Caki2 (cell line): ENCODE measurements around the gene IQSEC2. TPM values are rescaled to one million over a fixed set of nuclear protein-coding genes. Genes with fewer than 3 reads are reported as not detected.

Experiments used
- DNase-seq: peaks from one replicate; pipeline ENCODE4 v3.0.0-alpha.2; 2015; ENCODE audit warnings: low read depth
- in situ Hi-C: cut with HindIII; loops from 2 replicates; pipeline ENCODE4 v1.10.0; 2016; ENCODE audit warnings: low sequenced_read_pairs, low pct_unique_long_range_greater_than_20kb, mixed read lengths
- total RNA-seq: library from RNA; depleted of rRNA; stranded (reverse); fragments of >200 nt; shearing (Covaris generic); gene quantifications from 2 replicates; pipeline ENCODE4 v1.2.3, GENCODE V29; 2014; ENCODE audit warnings: low replicate concordance; rRNA removed

The IQSEC2 gene
- total RNA-seq: 7.1 and 9.9 TPM in 2 replicates

DNA sequence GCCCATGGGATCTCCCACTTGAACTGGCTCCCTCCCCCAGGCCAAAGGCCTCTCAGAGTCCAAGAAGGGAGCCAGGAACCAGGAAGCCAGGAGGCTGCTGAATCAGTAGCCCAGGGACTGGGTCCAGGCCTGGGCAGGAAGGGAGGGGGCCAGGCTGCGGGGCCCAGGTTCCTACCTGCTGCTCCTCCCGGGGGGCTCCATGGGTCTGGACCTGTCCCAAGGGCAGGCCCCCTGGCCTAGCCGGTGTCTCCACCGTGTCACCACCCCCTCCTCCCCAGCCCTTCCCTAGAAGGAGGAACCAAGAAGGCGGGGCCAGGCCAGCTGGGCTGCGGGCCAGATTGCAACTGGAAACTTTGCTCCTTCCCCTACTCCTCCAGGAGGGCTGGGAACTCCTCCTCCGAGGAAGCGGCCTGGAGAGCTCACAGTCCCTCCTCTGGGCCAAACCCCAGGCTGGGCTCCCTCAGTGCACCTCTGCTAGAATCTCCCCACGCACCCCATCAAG, at the start of gene IQSEC2:
Gene IQSEC2, minus strand, starts transcription at position 264 of the 502 bp plus-strand sequence.
- peak; percentile 85 for DNase-seq

DNA sequence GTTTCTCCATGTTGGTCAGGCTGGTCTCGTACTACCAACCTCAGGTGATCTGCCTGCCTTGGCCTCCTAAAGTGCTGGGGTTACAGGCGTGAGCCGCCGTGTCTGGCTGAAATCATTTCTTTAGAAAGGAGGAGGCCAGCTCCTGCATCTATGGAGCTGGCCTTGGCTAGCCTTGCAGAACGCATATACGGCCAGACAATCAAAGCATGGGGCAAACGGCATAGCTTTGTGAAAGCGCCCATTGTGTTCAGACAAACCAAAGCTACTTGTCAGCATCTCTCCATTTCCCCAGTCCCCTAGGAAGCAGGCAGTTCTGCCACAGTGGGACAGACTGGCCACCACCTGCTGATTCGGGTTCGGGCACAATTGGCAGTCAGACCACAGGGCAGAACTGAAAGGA, 48.9 kb upstream of the IQSEC2 start:
- DNase-seq: no peak
- in situ Hi-C loops: no loop called here

More for the DNA sequence above, at the start of gene IQSEC2:
- in situ Hi-C loops: no loop called here

DNA sequence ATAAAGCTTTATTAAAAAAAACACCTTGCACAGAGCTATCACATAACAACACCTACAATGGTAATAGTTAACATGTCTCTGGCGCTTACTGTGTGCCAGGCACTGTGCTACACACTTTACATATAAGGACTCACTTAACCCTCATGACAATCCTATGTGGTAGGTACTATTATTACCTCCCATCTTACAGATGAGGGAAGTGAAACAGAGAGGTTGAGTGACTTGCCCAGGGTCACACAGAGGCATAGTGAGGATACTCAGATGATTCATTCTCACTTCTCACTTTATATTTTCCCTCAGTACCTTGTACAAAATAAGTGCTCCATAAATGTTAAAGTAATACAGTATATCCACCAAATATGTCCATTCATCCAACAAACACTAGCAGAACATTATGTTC, 43.4 kb upstream of the IQSEC2 start:
- no peak for DNase-seq
- in situ Hi-C loops: no loop called here

DNA sequence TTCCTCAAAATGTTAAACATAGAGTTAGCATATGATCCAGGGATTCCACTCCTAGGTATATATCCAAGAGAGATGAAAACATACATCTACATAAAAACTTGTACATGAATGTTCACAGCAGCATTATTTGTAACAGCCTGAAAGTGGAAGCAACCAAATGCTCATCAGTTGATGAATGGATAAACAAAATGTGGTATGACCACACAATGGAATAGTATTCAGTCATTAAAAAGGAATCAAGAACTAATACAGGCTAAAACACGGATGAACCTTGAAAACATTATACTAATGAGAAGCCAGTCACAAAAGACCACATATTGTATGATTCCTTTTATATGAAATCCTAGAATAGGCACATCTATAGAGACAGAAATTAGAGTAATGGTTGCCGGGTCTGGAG, 42.7 kb upstream of the IQSEC2 start:
- no peak for DNase-seq
- in situ Hi-C loops: no loop called here

- in situ Hi-C loops: no loop called here
Observed at GRCh38 chrX:53323196-53323595, 41.8 kb upstream of the IQSEC2 start.

GRCh38 chrX:53321943-53322497, 40.6 kb upstream of the IQSEC2 start:
- in situ Hi-C loops: no loop called here
- DNase-seq: no peak

More at GRCh38 chrX:53323196-53323595, 41.8 kb upstream of the IQSEC2 start:
- no peak for DNase-seq

DNA sequence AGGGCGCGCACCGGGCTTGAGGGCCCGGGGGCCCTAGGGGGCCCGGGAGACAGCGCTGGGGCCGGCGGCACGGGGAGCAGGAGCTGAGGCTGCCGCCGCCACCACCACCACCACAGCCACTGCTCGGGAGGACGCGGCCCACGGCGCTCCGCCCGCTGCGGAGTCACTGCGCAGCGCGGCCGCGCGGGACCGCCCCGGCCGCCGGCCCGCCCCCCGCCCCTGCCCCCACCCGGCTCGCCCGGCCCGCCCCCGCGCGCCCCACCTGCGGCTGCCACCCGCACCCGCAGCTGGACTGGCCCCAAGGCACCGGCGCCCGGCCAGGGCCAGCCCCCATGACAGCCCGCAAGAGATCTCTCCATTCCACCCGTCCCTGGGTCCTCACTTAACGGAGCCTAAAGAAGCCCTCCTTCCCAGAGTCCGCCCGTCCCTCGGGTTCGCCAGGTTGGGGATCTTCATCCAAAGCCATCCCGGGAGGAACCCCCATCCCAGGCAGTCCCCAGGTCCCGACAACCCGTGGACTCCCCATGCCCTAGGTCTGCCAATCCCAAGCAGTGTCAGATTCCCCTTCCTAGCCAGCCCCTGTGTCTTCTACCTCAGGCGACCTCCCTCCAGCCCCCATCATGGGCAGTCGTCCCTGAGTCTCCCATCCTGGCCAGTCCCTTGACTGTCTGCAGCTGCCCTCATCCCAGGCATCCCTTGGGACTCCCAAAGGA, 40.0 kb upstream of the IQSEC2 start:
- no peak for DNase-seq
- in situ Hi-C loops: no loop called here

DNA sequence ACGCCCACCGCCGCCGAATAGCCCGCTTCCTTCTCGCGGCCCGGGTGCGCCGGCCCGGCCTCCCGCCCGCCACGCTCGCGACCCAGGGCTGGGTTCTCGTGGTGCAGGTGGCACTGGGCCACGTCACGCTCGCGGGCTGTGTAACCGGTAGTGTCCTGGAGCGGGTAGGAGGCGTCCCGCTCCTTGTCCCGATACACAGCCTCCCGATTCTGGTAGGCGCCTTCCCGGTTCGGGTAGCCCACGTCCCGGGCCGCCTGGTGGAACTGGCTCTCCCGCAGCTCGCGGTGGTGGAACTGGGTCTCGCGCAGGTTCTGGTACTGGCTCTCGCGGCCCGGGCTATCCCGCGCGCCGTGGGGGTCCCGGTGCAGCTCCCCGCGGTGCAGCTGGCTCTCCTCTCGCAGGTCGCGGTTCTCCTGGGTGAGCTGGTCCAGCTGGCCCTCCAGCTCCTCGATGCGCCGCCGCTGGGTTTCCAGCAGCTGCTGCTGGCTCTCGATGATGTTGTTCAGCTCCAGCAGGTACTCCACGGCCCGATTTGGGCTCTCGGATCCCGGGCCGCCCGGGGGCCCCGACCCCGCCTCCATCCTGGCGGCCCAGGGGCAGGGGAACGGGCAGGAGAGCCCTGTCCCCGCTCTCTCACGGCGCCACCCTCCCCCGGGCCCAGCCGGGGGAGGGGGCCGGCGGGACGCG, 39.3 kb upstream of the IQSEC2 start:
- in situ Hi-C loops: no loop called here
- no peak for DNase-seq

DNA sequence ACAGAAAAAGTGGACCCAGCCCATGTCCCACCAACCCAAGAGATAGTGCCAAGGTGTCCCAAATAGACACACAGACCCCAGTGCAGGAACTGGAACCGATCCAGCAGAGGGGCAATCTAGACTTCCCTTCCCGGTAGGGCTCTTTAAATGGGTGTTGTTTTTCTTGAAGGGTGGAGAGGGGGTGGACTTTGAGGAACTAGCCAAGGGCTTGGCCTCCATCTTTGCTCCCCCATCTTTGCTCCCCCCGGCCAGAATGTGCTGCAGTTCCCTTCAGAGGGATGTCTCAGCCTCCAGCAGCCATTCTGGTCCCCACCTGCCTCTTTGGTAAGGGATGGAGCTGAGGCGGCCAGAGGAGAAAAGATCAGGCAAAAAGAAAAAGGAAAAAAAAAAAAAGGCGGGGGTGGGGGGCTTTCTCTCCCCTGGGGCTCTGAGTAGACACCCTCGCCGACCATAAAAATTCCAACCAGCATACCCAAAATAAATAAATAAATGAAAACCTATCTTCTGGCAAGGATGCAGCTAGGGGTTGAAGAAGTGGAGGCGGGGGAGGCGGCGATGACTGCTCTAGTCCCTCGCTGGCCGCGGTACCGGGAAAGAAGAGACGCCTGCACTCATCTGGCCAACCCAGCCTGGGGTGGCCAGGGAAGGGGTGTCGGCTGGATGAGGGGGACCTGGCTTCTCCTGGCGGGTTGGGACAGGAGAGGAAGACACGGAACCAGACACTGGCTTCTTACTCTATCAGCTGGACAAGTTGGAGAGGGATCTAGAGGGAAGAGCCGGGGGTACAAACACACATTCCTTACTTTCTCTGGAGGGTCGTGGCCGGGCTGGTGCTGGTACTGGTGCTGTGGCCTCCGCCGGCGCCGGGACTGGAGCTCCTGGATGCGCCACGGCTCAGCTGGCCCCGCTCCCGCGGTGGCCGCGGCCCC, 38.5 kb upstream of the IQSEC2 start:
- in situ Hi-C loops: no loop called here
- DNase-seq: no peak

DNA sequence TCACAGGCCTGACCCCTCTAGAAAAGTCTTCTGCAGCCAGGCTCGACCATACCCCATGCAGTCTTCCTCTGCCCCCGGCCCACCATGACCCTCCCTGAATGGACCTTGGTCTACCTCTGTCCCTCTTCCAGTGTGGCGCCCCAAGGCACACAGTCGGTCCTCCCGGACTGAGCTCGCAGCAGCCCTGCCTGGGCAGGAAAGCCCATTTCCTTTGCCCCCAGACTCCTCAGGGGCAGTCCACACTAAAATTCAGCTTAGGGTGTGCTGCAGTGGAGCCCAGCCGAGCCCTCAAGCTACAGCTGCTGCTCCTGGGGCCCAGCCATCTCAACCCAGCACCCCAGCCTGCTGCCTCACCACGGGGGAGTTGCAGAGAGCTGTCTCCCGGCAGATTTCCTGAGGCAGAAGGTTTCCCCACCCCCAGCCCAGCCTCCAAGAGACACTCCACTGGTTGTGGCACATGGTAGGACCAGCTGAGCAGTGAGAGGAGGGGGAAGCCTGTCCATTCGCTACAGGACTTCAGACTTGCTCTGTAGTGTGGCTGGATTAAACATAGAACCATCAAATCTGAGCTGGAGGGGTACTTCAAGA, 37.5 kb upstream of the IQSEC2 start:
- DNase-seq: no peak
- in situ Hi-C loops: no loop called here

GRCh38 chrX:53317365-53318069, 36.1 kb upstream of the IQSEC2 start:
- peak; percentile 48 for DNase-seq
- in situ Hi-C loops: no loop called here

DNA sequence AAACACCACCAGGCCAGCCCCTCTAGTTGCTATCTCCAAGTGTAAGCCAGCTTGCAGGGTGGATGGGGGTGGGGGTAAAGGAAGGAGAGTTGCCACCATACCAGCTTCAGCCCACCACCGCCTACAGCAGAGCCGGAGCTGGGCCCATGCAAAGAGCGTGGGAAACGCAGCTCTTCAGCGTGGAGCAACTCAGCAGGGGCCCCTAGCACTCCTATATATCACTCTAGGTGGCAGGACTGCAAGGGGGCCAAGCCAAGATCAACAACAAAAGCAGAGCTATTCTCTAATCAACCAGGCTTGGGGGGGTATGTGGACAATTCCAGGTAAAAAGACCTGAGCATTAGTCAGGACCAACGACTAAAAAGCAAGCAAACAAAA, 35.5 kb upstream of the IQSEC2 start:
- in situ Hi-C loops: no loop called here
- no peak for DNase-seq

DNA sequence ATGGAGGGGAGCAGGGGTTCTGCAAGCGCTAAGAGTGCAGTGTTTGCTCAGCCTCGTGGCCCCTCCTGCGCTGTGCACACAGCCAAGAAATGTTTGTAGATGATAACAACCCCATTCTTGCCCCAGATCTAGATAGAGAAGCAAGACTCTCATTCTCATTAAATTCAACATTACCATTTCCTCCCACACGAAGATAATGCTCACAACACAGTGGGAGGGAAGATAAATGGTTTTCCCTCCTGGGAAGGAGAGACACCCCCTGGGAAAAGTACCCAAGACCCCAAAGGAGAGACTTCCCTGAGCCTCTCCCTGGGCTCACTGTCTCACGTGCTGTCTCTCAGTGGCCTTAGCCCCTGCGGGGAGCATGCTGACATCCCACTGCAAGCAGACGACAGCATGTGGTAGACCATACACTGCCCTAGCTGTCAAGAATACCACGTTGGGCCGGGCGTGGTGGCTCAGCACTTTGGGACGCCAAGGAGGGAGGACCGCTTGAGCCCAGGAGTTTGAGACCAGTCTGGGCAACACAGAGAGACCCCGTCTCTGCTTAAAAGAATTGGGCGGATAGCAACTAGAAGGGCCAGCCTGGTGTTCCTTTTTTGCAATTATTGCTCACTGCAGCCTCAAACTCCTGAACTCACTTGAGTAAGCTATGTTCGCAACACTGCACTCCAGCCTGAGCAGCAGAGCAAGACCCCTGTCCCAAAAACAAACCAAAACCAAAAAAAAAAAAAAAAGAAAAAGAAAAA, 34.9 kb upstream of the IQSEC2 start:
- in situ Hi-C loops: no loop called here
- DNase-seq: no peak

DNA sequence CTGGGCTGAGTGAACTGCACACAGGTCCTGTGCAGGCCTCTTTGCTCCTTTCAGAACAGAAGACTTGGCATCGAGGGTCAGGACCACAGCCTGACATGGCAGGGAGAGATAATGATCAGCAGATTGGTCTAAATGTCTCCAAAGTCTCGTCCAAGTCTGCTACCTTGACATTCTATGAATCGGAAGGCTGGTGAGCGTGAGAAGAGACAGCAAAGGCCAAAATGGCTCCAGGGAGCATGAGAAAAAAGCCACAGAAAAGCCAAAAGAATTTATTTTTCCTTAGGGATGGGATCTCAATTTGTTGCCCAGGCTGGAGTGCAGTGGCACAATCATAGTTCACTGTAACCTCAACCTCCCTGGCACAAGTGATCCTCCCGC, 32.3 kb upstream of the IQSEC2 start:
- DNase-seq: no peak
- in situ Hi-C loops: no loop called here

DNA sequence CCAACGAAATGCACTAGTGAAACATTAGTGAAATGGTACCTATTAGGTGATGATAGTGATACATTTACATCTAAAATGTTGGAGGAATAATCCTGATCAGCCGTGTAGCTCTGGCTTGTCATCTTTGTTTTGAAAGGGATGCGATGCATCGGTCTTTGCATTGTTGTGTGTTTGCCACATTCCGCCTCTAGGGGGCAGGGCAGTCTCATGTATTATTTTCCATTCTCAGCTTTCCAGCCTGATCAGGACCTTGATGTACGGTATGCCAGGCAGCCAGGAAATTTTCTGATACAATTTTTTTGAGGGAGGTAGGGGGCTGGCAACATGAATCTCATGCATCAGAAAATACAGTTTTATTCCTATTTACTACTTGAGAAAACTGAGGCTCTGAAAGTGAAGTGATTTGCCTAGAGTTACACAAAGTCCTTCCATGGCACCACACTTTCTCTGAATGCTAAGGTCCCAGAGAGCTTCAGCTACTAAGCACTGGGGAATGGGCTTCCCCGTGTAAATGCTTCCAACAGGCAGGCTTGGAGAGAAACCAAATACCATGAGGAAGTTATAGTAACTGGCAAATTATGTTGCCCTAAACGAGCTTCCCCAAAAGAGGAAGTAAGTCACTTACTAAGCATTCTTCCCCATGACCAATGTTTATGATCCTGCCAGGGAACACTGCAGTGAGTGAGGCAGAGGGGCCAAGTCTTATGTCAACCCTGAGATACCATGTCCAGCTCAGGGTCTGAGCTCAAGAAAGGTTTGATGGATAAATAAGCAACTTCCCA, 31.8 kb upstream of the IQSEC2 start:
- in situ Hi-C loops: no loop called here
- peak; percentile 33 for DNase-seq

- in situ Hi-C loops: no loop called here
- no peak for DNase-seq
Observed at GRCh38 chrX:53309837-53310236, 28.5 kb upstream of the IQSEC2 start.
